ENCODE results near the gene CD14.
"Not testable (repeated sequence)": the region's sequence is repeated elsewhere in the genome, so short reads cannot be mapped to it uniquely, and the experiment has no call there.

CD14 gene

DNA sequence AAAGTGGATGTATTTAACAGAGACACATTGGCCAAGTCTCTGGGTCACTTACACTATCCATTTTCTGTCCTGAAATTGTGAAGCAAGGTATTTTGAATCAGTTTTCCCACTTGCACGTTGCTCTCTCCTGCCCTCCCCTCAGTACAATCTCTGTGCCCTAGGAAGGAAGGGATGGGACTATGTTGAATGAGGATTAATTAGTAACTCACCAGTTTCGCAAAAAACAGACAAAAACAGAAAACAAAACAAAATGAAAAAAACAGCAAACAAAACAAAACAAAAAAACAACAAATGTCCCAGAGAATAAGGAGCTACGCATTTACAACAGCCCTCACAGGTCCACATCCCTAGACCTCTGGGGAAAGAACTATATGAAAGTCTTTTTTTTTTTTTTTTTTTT lies 1.1 kb upstream of the CD14 start:
- no peak for DNase-seq

DNA sequence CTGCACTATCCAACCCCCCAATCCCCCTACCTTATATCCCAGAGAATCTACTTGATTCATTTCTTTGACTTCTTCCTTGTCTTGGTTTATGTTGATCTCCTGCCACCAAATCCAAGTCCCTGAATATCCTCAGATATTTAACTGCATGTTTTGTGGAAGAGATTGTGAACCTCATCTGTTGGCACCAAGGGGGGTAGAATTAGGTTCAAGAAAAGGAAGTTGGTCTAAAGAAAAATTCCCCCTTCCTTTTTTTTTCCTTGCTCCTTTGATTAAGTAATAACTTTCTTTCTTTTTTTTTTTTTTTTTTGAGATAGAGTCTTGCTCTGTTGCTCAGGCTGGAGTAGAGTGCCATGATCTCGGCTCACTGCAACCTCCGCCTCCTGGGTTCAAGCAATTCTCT lies 526 bp upstream of the CD14 start:
- DNase-seq: no peak

DNA sequence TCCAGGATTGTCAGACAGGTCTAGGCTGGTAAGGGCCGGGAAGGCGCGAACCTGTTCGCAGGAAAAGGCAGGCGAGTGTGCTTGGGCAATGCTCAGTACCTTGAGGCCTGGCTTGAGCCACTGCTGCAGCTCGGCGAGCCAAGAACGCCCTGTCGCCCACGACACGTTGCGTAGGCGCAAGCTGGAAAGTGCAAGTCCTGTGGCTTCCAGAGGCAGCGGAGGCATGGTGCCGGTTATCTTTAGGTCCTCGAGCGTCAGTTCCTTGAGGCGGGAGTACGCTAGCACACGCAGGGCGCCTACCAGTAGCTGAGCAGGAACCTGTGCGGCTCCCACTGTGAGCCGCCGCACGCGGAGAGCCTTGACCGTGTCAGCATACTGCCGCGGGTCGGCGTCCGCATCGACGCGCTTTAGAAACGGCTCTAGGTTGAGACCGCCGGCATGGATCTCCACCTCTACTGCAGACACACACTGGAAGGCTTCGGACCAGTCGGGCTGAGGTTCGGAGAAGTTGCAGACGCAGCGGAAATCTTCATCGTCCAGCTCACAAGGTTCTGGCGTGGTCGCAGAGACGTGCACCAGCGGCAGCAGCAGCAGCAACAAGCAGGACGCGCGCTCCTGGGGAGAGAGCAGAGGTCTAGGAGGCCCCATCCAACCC lies 482 bp downstream of the CD14 start:
- DNase-seq: peak; percentile 58

DNA sequence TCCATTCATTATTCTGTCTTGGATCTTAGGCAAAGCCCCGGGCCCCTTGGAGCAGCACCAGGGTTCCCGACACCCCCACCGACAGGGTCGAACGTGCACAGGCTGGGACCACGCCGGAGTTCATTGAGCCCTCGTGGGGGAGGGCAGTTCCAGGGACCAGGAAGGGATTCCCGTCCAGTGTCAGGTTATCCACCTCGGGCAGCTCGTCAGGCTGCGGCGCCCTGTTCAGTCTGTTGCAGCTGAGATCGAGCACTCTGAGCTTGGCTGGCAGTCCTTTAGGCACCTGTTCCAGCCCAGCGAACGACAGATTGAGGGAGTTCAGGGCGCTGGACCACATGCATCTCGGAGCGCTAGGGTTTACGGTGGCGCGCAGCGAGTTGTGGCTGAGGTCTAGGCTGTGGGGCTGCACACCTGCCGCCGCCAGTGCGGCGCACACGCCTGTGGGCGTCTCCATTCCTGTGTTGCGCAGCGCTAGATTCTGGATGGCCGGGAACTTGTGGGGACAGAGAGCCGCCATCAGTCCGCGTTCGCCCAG lies 1.1 kb downstream of the CD14 start:
- peak; percentile 14 for DNase-seq

DNA sequence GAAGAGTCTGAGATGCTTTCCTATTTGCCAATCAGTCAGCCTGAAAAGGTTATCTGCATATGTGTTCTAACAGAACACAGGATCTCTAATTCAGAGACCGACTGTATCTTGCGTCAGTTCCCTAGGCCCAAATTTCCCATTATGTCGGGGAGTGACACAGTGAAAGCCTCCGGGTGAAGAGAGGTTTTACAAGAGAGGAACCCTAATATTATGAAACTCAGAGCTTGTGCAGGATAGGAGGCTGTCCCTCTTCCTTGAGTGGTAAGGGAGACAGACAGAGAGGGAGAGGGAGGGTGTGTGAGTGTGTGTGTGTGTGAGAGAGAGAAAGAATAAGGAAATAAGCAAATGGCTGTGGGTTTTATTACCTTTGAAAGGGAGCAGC lies 1.9 kb downstream of the CD14 start:
- no peak for DNase-seq

DNA sequence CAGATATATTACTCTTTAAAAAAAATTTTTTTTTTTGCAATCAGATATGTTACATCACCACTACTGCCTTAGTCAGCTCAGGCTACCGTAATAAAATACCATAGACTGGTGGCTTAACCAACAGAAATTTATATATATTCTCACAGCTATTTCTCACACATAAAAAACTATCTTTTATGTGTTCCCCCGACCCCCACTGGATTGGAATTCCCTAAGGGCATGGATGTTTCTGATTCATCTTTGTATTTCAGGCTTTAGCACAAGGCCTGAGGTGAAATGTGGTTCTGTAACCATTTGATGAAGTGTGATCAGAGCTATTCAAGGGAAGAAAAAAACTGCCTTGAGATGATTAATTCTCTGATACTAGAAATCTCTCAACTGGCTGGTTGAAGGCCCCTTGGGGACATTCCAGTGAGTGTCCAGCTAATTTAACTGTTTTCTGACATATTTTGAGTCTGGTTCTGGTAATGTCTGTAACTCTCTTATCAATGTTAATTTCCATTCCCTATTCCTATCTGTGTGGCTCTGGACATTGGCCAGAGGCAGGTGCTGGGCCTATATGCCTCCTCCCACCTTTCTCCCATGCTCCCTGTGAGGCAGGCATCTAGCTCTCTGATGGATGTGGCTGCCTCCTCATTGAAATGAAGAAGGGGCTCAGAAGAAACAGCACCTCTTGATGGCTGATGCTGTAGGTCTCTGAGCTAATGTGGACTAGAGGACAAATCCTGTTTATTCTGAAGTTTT lies 2.5 kb downstream of the CD14 start:
- no peak for DNase-seq

DNA sequence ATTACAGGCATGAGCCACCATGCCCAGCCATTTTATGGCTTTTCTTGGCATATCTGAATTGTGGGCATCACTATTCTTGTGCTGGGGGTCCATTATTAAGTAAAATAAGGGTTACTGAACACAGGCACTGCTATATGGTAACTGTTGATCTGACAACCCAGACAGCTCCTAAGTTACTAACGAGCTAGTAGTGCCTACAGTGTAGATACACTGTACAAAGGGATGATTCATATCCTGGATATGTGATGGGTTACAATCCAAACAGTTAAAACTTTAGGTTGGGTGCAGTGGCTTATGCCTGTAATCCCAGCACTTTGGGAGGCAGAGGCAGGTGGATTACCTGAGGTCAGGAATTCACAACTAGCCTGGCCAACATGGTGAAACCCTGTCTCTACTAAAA lies 4.3 kb downstream of the CD14 start:
- no peak for DNase-seq

DNA sequence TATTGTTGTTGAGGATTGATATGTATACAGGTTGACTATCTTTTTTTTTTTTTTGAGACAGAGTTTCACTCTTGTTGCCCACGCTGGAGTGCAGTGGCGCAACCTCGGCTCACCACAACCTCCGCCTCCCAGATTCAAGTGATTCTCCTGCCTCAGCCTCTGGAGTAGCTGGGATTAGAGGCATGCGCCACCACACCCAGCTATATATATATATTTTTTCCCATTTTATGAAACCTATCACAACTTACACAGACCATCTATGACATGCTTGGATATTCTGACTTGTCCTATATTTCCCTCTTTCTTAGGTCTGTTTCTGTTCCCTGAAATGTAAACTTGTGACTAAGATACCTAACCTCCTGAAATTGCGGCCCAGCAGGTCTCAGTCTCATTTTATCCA lies 5.0 kb downstream of the CD14 start:
- DNase-seq: no peak

DNA sequence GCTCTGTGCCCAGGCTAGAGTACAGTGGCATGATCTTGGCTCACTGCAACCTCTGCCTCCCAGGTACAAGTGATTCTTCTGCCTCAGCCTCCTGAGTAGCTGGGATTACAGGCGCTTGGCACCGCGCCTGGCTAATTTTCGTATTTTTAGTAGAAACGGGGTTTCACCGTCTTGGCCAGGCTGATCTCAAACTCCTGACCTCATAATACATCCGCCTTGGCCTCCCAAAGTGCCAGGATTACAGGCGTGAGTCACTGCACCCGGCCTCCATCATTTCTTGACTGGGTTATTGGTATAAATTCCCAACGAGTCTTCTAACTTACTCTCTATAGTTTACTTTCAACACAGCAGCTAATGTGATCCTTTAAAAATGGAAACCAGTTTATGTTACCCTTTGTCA lies 8.1 kb downstream of the CD14 start:
- DNase-seq: not testable (repeated sequence)

DNA sequence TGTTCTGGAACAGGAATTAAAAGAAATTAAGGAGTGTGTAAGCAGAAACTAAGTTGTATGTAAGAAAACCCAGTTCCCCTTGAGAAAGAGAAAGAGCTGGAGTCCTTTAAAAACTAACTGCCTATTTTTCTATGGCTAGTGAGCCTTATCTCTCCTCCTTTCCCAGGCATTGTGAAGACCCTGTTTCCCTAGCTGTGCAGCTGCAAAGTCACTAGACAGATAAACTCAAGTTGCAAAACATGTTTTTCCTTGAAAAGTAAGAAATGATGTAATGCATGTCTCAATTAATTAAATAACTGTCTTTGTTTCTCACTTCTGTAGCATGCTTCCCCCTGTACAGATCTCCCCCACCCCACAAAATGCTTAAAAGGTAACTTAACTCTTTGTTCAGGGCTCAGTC lies 9.9 kb downstream of the CD14 start:
- DNase-seq: not testable (repeated sequence)

DNA sequence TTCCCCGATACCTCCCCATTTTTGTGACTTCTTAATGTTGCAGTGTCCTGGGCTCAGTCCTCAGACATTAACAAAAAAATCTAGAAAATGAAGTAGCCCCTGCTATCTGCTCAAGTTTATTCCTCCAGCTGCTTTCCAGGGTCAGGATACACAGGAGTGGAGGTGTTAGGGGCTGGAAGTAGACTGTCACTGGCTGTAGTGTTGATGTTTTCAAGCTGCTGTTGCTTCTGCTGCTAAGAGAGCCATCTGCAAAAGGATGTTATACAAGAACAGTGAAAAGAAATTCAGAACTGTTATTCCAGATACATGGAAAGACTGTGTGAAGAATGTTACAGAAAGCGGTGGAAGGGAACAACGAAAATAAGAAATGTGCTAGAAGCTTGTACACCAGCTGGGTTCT lies 10.7 kb downstream of the CD14 start:
- DNase-seq: no peak

DNA sequence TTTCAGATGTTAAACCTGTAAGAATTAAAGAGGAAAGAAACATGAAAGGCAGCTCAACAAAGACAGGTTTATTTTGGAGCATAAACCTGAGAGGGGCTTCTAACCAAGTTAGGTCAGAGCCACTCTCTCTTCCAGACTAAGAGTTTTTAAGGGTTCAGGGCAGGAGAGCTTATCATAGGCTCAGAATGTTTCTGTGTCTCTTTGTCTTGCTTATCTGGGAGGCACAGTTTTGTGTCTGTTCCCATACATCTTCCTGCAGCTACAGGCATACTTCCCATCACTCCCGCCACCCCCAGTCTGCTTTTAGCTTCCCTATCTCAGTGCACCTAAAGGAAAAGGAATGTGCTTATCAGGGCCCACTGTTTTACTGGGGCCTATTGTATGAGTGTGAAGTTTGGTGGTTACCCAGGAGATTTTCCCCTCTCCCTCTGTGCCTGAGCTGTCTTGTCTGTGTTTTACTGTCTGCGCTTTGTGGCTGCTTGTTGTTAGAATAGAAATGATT lies 21.9 kb downstream of the CD14 start:
- DNase-seq: no peak

DNA sequence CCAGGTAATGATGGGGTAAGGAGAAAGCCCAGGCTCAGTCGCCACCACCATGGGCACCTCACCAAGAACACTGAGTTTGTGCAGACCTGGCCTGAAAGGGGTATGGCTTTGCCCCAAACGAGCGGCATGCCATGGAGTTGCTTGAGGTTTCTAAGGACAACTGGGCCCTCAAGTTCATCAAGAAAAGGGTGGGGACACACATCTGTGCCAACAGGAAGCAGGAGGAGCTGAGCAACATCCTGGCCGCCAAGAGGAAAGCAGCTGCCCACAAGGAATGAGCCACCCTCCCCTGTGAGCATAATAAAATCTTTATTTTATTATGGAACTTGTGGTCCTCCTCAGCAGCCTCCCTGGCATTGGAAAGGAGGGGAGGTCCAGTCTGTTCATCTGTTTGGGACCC lies 23.8 kb downstream of the CD14 start:
- DNase-seq: no peak

DNA sequence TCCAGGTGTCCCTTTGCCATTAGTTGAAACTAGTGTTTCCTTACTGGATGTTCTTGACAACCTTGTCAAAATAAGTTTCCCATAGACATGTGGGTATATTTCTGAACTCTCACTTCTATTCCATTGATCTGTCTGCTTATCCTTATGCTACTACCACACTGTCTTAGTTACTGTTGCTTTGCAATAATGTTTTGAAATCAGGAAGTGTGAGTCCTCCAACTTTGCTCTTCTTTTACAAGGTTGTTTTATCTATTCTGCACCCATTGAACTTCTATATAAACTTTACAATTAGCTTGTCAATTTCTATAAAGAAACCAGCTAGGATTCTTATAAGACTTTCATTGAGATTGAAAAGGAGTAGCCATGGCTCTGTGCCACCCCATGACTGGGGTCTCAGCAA lies 24.3 kb downstream of the CD14 start:
- DNase-seq: no peak

DNA sequence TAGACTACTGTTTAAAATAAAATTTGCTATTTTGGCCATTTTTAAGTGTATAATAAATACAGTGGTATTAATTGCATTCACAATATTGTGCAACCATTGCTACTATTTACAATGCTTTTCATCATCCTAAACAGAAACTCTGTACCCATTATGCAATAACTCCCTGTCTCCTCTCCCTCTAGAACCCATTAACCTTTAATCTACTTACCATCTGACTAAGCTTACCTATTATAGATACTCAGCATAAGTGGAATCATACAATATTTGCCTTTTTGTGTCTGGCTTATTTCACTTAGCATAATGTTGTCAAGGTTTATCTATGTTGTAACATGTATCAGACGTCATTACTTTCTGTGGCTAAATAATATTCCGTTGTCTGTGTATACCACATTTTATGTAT lies 25.9 kb downstream of the CD14 start:
- no peak for DNase-seq

DNA sequence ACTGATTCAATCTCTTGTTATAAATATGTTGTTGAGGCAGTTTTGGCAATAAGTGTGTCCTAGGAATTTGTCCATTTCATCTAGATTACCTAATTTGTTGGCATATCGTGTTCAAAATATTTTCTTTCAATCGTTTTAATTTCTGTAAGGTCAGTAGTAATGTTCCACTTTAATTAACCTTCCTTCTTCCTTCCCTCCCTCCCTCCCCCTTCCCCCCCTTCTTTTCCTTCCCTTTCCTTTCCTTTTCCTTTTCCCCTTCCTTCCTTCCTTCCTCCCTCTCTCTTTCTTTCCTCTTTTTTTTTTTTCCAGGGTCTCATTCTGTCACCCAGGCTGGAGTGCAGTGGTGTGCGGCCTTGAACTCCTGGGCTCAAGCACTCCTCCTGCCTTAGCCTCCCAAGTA lies 27.1 kb downstream of the CD14 start:
- DNase-seq: no peak

DNA sequence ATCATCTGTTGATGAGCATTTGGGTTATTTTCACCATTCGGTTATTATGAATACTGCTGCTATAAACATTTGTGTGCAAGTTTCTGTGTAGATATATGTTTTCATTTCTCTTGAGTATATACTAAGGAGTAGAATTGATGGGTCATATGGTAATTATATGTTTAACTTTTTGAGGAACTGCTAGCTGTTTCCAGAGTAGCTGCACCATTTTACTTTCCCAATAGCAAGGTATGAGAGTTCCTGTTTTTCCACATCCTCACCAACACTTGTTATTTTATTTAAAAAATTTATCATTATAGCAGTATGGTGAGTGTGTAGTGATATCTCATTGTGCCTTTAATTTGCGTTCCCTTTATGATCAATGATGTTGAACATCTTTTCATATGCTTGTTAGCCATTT lies 29.2 kb downstream of the CD14 start:
- DNase-seq: no peak

DNA sequence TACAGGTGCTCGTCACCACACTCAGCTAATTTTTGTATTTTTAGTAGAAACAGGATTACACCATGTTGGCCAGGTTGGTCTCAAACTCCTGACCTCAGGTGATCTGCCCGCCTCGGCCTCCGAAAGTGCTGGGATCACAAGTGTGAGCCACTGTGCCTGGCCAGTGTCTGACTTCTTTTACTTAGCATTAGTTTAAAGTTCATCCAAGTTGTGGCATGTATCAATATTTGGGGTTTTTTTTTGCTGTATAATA lies 29.6 kb downstream of the CD14 start:
- not testable (repeated sequence) for DNase-seq

DNA sequence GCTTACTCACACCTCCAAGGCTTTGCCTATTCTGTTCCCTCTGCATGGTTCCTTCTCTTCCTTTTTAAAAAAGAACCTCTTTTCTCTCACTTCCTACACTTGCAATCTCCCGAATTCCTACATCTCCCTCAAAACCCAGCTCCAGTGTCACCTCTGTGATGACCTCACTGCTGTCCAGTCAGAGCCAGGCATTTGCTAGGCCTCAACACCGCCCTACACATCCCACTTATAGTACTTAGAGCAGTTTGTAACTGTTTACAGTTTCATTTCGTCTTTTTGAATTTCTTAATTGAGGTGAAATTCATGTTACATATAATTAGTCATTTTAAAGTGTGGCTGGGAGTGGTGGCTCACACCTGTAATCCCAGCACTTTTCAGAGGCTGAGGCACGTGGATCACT lies 30.8 kb downstream of the CD14 start:
- no peak for DNase-seq

DNA sequence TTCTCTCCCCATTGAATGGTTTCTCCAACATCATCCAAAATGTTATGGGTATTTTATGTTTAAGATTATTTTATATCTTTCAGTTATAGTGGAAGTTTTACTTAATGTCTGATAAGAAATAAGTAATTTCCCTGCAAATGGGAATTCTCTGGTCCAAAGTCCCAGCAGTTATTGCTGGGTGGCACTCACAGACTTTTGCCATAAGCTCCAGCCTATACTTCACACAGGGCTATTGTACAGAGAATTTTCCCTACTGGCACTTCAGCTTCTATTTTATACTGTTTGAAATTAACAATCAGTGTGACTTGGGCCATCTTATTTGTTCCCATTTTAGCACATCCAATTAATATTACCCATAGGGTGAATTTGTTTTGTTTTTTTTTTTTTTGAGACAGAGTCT lies 32.9 kb downstream of the CD14 start:
- DNase-seq: no peak

DNA sequence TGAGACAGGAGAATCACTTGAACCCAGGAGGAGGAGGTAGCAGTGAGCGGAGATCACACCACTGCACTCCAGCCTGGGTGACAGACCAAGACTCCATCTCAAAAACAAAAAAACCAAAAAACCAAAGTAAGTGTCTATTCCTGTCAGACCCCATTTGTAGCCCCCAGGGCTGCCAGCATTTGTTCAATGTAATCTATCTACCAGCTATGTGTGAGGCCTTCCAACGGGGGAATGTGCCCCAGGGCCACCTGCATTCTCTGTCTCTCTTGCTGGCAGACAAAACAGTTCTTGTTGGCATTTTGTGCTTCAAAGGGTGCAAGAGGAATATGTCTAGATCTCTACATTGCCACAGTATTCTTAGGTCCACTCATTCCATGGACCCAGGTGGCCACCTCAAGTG lies 34.1 kb downstream of the CD14 start:
- DNase-seq: no peak

DNA sequence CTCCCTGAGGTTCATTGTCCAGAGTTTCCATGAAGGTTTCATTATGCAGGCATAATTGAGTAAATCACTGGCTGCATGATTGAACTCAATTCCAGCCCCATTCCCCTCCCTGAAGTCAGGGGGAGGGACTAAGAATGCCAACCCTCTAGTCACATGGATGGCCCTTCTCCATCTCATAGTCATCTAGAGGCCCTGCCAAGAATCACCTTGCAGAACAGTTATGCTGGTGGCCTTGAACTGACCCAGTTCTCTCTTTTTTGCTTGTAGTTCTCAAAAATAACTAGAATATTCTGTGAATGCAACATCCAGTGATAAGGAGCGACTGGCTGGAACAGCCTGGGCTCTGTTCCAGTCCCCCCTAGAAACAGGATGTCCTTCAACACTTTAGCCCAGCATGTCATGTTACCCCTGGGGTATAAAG lies 36.6 kb downstream of the CD14 start:
- DNase-seq: no peak

DNA sequence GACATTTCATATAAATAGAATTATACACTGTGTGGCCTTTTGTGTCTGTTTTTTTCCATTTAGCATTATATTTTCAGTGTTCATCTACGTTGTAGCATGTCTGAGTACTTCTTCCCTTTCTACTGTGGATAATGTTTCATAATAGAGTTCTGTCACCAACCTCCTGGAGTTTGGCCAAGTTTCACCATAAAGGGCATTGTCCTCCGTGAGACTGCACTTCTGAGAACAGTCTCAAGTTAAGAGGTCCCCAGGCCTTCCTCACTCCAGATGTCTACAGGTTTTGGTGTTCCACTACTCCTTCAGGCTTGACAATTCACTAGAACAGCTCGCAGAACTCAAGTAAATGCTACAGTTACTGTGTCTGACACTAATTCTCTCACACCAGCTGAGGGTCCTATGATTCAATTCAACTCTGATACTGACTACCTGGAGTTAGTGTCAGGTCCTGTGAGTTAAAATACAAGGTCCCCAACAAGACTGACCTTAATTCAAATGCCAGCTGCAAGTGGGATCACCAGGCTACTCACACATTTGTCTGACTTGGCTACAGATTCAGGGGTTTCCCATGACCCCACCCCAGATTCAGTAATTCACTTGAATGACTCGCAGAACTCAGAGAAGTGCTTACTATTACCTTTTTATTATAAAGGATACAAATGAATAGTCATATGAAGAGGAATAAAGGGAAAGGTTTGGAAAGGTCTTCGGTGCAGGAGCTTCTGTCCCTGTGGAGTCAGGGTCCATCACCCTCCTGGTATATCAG lies 37.3 kb downstream of the CD14 start:
- no peak for DNase-seq

DNA sequence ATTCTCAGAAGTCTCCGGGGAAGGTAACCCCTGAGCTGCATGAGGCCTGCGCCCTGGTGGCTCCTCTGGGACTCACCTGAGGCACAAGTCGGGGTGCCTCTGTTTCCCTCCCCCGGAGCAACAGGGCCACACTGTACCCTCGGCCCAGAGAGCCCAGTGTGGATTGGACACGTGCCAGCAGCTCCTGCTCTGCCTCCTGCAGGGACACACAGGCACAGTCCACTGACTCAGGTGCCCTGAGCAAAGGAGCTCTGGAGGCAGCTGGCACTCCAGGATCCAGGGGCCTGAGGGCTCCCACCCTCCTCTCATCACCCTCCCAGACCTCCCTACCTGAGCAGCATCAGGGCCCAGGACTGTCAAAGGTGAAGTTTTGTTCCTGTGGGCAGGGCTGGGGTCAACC lies 38.8 kb downstream of the CD14 start:
- DNase-seq: no peak

All from activated CD4-positive, alpha-beta T cell treated with anti-CD3 and anti-CD28 coated beads, Interleukin-2, Interleukin-6, amounts not matched to agents 100 ng/mL and 50 ng/mL, durations not matched to agents 16 hours and 8 hours (primary cell).